HFFc6 (cell line): ENCODE measurements around the gene RAET1E. TPM values are rescaled to one million over a fixed set of nuclear protein-coding genes. Genes with fewer than 3 reads are reported as not detected.
"Not testable (repeated sequence)": the region's sequence is repeated elsewhere in the genome, so short reads cannot be mapped to it uniquely, and the experiment has no call there.

ENCODE experiments used
- DNase-seq: peaks from one replicate; pipeline ENCODE4 v3.0.0-alpha.2; 2018
- H3K27ac Mint-ChIP-seq: 2 replicates; pipeline ENCODE4 v1.8.0; 2020; ENCODE audit warnings: mild to moderate bottlenecking, mixed read lengths
- H3K27me3 Mint-ChIP-seq: 2 replicates; pipeline ENCODE4 v1.8.0; 2021; ENCODE audit warnings: mild to moderate bottlenecking, moderate library complexity, mixed read lengths; ENCODE audit not compliant: insufficient read depth
- H3K36me3 Mint-ChIP-seq: 2 replicates; pipeline ENCODE4 v1.8.0; 2021; ENCODE audit warnings: low read depth, mixed read lengths
- H3K4me1 Mint-ChIP-seq: 2 replicates; pipeline ENCODE4 v1.8.0; 2020; ENCODE audit warnings: low read depth, mixed read lengths
- H3K4me3 Mint-ChIP-seq: 2 replicates; pipeline ENCODE4 v1.8.0; 2020; ENCODE audit warnings: mild to moderate bottlenecking, moderate library complexity, mixed read lengths
- H3K9me3 Mint-ChIP-seq: 2 replicates; pipeline ENCODE4 v1.8.0; 2020; ENCODE audit warnings: mild to moderate bottlenecking, mixed read lengths
- total RNA-seq, 6 experiments: library from RNA; stranded (reverse); fragmentation: NEBNext Ultra II Directional; extraction: Animal tissue kit (Norgen Biotek cat#: 25700); gene quantifications; 2 replicates in 1 of 6; 3 replicates in 5 of 6; pipeline ENCODE4 v1.2.3, GENCODE V29; 2021
- TF ChIP-seq, protein P1 (sequence below): fragments of 200-600 bp; sonication (generic); IDR thresholded peaks from 2 replicates; pipeline ENCODE4 v1.5.0; 2021; ENCODE audit warnings: antibody characterized with exemption, mild to moderate bottlenecking

RAET1E gene
- total RNA-seq, 6 experiments from 2014 or later, result 0.14 to 0.41 (median 0.26) TPM; not detected in 1

GRCh38 chr6:149940672-149940982, 42.7 kb upstream of the RAET1E start:
- H3K36me3 Mint-ChIP-seq, result no peaks in the 10 kb centered on the region
- H3K9me3 Mint-ChIP-seq, result no peaks in the 10 kb centered on the region
- peaks cover 6% of the 10 kb centered on the region for H3K27me3 Mint-ChIP-seq
- H3K4me1 Mint-ChIP-seq, result peaks cover 38% of the 10 kb centered on the region
- peak overlapping the region; percentile 21; the same call in 1 of the 2 replicates for H3K4me3 Mint-ChIP-seq
- TF ChIP-seq, protein P1, sequence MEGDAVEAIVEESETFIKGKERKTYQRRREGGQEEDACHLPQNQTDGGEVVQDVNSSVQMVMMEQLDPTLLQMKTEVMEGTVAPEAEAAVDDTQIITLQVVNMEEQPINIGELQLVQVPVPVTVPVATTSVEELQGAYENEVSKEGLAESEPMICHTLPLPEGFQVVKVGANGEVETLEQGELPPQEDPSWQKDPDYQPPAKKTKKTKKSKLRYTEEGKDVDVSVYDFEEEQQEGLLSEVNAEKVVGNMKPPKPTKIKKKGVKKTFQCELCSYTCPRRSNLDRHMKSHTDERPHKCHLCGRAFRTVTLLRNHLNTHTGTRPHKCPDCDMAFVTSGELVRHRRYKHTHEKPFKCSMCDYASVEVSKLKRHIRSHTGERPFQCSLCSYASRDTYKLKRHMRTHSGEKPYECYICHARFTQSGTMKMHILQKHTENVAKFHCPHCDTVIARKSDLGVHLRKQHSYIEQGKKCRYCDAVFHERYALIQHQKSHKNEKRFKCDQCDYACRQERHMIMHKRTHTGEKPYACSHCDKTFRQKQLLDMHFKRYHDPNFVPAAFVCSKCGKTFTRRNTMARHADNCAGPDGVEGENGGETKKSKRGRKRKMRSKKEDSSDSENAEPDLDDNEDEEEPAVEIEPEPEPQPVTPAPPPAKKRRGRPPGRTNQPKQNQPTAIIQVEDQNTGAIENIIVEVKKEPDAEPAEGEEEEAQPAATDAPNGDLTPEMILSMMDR, result no peak
- DNase-seq, result no peak
- H3K27ac Mint-ChIP-seq, result peak overlapping the region; percentile 23; the same call in 1 of the 2 replicates

DNA sequence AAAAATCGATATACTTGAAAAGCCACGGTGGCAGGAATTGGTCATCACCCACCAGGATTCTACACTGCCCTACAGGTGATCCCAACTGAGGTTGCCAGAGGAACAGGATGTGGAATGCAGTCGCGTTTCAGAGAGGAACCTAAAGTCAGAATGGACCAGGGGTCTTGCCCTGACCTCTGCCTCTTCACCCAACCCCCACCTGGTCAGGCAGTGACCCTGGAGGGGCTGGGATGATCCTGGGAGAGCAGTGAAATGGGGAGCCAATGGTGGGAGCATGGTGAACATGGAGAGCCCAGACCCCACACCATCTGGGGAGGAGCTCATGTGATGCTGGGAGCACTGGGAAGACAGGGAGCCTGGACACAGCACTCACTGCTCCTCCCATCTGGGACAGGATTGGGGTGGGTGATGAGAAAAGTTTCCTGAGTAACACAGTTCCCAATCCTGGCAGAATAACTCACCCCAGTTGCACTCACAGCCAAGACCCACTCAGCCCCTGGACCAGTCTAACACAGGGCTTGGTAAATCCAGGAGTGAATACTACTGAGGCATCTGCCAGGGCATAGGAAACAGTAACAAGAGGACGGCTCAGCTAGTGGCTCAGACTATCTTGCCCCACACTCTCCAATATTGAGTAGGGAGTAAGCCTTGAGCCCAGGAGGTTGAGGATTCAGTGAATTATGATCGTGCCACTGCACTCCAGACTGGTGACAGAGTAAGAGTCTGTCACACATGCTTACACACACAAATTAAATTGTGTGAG, 42.2 kb upstream of the RAET1E start:
- H3K4me1 Mint-ChIP-seq, result peaks cover 43% of the 10 kb centered on the region
- TF ChIP-seq, protein P1, result no peak
- H3K36me3 Mint-ChIP-seq, result no peaks in the 10 kb centered on the region
- no peaks in the 10 kb centered on the region for H3K9me3 Mint-ChIP-seq
- no peak for DNase-seq
- H3K4me3 Mint-ChIP-seq, result peak overlapping the region; percentile 21; the same call in 1 of the 2 replicates
- H3K27me3 Mint-ChIP-seq, result peaks cover 10% of the 10 kb centered on the region
- peak overlapping the region; percentile 23; the same call in 1 of the 2 replicates for H3K27ac Mint-ChIP-seq

DNA sequence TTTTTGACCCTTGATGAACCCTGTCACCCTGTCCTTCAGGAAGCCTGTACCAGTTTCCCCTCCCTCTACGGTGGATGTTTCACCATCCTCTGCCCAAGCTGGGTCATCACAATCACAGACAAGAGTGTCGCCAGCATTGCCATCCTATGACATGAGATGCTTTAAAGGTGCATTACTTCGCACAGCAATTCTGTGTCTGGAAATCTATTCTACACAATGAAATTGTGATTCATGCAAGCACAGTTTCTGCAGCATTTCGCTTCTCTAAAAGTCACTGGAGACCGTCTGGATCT, 41.4 kb upstream of the RAET1E start:
- TF ChIP-seq, protein P1, result no peak
- peak overlapping the region; percentile 15; the same call in 1 of the 2 replicates for H3K27ac Mint-ChIP-seq
- no peaks in the 10 kb centered on the region for H3K9me3 Mint-ChIP-seq
- H3K27me3 Mint-ChIP-seq, result peaks cover 12% of the 10 kb centered on the region
- DNase-seq, result no peak
- no peaks in the 10 kb centered on the region for H3K36me3 Mint-ChIP-seq
- H3K4me3 Mint-ChIP-seq, result peak overlapping the region; percentile 90
- H3K4me1 Mint-ChIP-seq, result peaks cover 45% of the 10 kb centered on the region

DNA sequence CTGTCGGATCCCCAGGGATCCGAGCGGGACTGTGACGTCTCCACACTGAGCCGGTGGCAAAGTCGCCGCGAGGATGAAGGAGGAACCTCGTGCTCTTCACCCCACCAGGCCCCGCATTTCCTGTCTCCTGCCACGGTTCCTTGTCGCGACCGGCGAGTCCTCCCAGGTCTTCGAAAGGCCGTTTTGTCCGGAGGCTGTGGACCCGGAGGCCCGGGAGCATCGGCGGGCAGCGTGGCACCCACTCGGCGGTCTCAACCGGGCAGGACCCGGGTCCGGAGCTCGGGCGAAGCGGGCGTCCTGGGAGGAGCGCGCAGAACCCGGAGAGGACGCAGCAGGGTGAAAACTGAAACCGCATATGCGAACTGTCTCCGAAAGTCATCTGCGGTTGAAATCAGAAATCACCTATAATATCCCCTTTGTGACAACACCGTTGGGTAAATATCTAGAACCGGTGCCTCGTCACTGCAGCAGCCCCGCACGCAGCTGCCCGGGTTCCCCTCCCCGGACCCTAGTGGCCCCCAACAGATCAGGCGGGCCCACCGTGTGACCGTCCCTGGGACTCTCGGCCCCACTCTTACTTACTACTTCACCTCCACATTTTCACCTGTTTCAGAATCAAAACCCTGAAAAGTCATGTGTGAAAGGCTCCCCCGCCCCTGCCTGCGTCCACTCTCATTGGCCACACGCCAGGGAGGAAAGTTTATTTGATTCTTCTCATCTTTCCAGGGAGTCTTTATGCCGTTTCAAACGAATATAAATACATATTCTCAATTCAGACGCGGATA, 40.9 kb upstream of the RAET1E start:
- no peak for DNase-seq
- H3K36me3 Mint-ChIP-seq, result no peaks in the 10 kb centered on the region
- H3K9me3 Mint-ChIP-seq, result no peaks in the 10 kb centered on the region
- peak overlapping the region; percentile 90 for H3K4me3 Mint-ChIP-seq
- H3K4me1 Mint-ChIP-seq, result peaks cover 45% of the 10 kb centered on the region
- H3K27ac Mint-ChIP-seq, result peak overlapping the region; percentile 80
- TF ChIP-seq, protein P1, result no peak
- peaks cover 12% of the 10 kb centered on the region for H3K27me3 Mint-ChIP-seq

GRCh38 chr6:149938013-149938570, 40.2 kb upstream of the RAET1E start:
- DNase-seq, H3K9me3 Mint-ChIP-seq, H3K36me3 Mint-ChIP-seq: not testable (repeated sequence)
- peak overlapping the region; percentile 90 for H3K4me3 Mint-ChIP-seq
- TF ChIP-seq, protein P1, result peak; percentile 42
- H3K27ac Mint-ChIP-seq, result peak overlapping the region; percentile 80
- peaks cover 12% of the 10 kb centered on the region for H3K27me3 Mint-ChIP-seq
- H3K4me1 Mint-ChIP-seq, result peaks cover 49% of the 10 kb centered on the region
